Activated CD4-positive, alpha-beta T cell treated with anti-CD3 and anti-CD28 coated beads, Interleukin-2, amount 50 U/mL, for 1 hour (primary cell): ENCODE measurements around the gene SPATA18.
A peak's percentile ranks its signal among the peaks of the same experiment; 100 is the strongest.

Experiments
- DNase-seq: peaks from one replicate; pipeline ENCODE4 v3.0.0-alpha.2; 2020

Gene SPATA18

GRCh38 chr4:52051213-52051614 lies at the start of gene SPATA18:
SPATA18 (plus strand) TSS chr4:52051304; CDS start chr4:52051705, 401 bp downstream.
- DNase-seq = no peak

GRCh38 chr4:52001616-52002015 lies 49.5 kb upstream of the SPATA18 start:
- no peak for DNase-seq

GRCh38 chr4:52004414-52004813 lies 46.7 kb upstream of the SPATA18 start:
- no peak for DNase-seq

GRCh38 chr4:52005604-52006273 lies 45.4 kb upstream of the SPATA18 start:
- no peak for DNase-seq

- no peak for DNase-seq
Measured at GRCh38 chr4:52006887-52007286, 44.2 kb upstream of the SPATA18 start.

GRCh38 chr4:52010986-52011385 lies 40.1 kb upstream of the SPATA18 start:
- DNase-seq = no peak

GRCh38 chr4:52012651-52013050 lies 38.5 kb upstream of the SPATA18 start:
- DNase-seq = no peak

GRCh38 chr4:52014903-52015302 lies 36.2 kb upstream of the SPATA18 start:
- DNase-seq = no peak

- no peak for DNase-seq
Measured at GRCh38 chr4:52015366-52015765, 35.7 kb upstream of the SPATA18 start.

GRCh38 chr4:52016981-52017380 lies 34.1 kb upstream of the SPATA18 start:
- DNase-seq = no peak

- DNase-seq = no peak
Measured at GRCh38 chr4:52017814-52018213, 33.3 kb upstream of the SPATA18 start.

GRCh38 chr4:52019936-52020657 lies 31.0 kb upstream of the SPATA18 start, which contains the start of gene LRRC66:
LRRC66 (minus strand) TSS chr4:52020363; CDS start chr4:52017613, 2,750 bp downstream.
- peak; percentile 2 for DNase-seq

GRCh38 chr4:52028970-52029369 lies 22.1 kb upstream of the SPATA18 start:
- DNase-seq = no peak

GRCh38 chr4:52032005-52032404 lies 19.1 kb upstream of the SPATA18 start:
- DNase-seq = no peak

- DNase-seq = no peak
Measured at GRCh38 chr4:52035190-52035589, 15.9 kb upstream of the SPATA18 start.

GRCh38 chr4:52036886-52037530 lies 14.1 kb upstream of the SPATA18 start:
- DNase-seq = no peak

GRCh38 chr4:52037689-52038102 lies 13.4 kb upstream of the SPATA18 start:
- DNase-seq = peak; percentile 1

GRCh38 chr4:52038103-52038912 lies 12.8 kb upstream of the SPATA18 start, which contains the start of gene SGCB:
SGCB (minus strand) TSS chr4:52038299; CDS start chr4:52038259, 40 bp downstream.
- DNase-seq = peak; percentile 68

- DNase-seq = no peak
Measured at GRCh38 chr4:52045028-52045427, 6.1 kb upstream of the SPATA18 start.

- no peak for DNase-seq
Measured at GRCh38 chr4:52049266-52049665, 1.8 kb upstream of the SPATA18 start.

GRCh38 chr4:52051615-52052474 lies 741 bp downstream of the SPATA18 start:
- no peak for DNase-seq

- DNase-seq = no peak
Measured at GRCh38 chr4:52052475-52052780, 1.3 kb downstream of the SPATA18 start.
